ENCODE results near the gene VAPA. TPM values are rescaled to one million over a fixed set of nuclear protein-coding genes. Genes with fewer than 3 reads are reported as not detected.

VAPA gene
- total and polyA plus RNA-seq, 2 of the 4 experiments (the other 2 are of a cell fraction) = 199 to 206 TPM

GRCh38 chr18:9995631-9996030, 81.8 kb downstream of the VAPA start:
- TF ChIP-seq ELK1 (IDR thresholded peaks at IDR 0.05; ENCODE audit: borderline replicate concordance, low read depth, low read length) (no peak), RFX5 (IDR thresholded peaks at IDR 0.05; ENCODE audit: low read depth, low read length) (no peak), RAD21 (IDR thresholded peaks at IDR 0.05; ENCODE audit: low read length) (no peak)
- H4K20me1 ChIP-seq (ENCODE audit: insufficient read depth, low read length) = no peaks in the 10 kb centered on the region
- no peak overlapping the region for H3K4ac ChIP-seq (ENCODE audit: low read depth, low read length)
- H4K8ac ChIP-seq (ENCODE audit: low read depth in 2 of 2, low read length in 2 of 2) = no peak overlapping the region
- H2BK20ac ChIP-seq (ENCODE audit: low read depth, low read length) = no peak overlapping the region
- no peak overlapping the region for H3K56ac ChIP-seq (ENCODE audit: extremely low read depth, insufficient read depth, low read length)
- no TSS peak for BruUV-seq (replicated peaks)
- no CpG with 5 or more reads among the region's 2 CpGs for WGBS, 2 experiments (ENCODE audit: extremely low coverage in 2 of 2, insufficient read length in 1 of 2)
- dilution Hi-C loops (cut with HindIII; ENCODE audit: low sequenced_read_pairs, unreplicated experiment) = loop anchor here (25.0 kb wide), 1 partner anchor 517 kb away; no protein-coding TSS in a partner anchor
- in situ Hi-C loops (cut with MboI; ENCODE audit: low sequenced_read_pairs) = no loop called here
- ChIA-PET CTCF (no interaction called here), POLR2A (ENCODE audit: unreplicated experiment) (no interaction called here)
- no peak overlapping the region; the same call in 1 of the 2 replicates for H2AK5ac ChIP-seq (ENCODE audit: low read depth, low read length)
- no peak overlapping the region for H3K9ac ChIP-seq (ENCODE audit: low read depth, low read length)
- DNase-seq (no peak), ATAC-seq (ENCODE audit: low read depth) (no peak; the same call in 1 of the 2 replicates)
- H3K23ac ChIP-seq (ENCODE audit: low read depth, low read length) = no peak overlapping the region
- H4K5ac ChIP-seq (ENCODE audit: low read depth, low read length) = no peak overlapping the region
- no peak overlapping the region for H3K27ac ChIP-seq (ENCODE audit: insufficient read depth, low read length)
- H3K79me1 ChIP-seq (ENCODE audit: low read depth in 1 of 2, low read length in 2 of 2) = no peaks in the 10 kb centered on the region
- no peaks in the 10 kb centered on the region for H3K36me3 ChIP-seq (ENCODE audit: control insufficient read depth, insufficient read depth, low read length)
- H3K4me3 ChIP-seq (ENCODE audit: insufficient read depth, low read depth, low read length) = no peak overlapping the region
- peaks cover 2% of the 10 kb centered on the region for H3K9me3 ChIP-seq (ENCODE audit: control insufficient read depth, insufficient read depth, low read length)
- 0 out of 2 replicates have a peak, but pooled peaks cover 5% of the 10 kb centered on the region for H3K9me1 ChIP-seq (ENCODE audit: insufficient read depth, low read length)
- no peak overlapping the region; the same call in 1 of the 2 replicates for H4K91ac ChIP-seq (ENCODE audit: insufficient read depth, low read depth, low read length)
- no peak overlapping the region for H2BK5ac ChIP-seq (ENCODE audit: low read depth, low read length, poor library complexity, severe bottlenecking)
- no peak overlapping the region for H2AFZ ChIP-seq (replicated peaks; ENCODE audit: low read length, poor library complexity)
- intact Hi-C loops (cut with micrococcal nuclease) = no loop called here
- H2BK120ac ChIP-seq (ENCODE audit: low read depth, low read length) = peak overlapping the region; percentile 18; the same call in 1 of the 2 replicates
- H3K27me3 ChIP-seq (ENCODE audit: control insufficient read depth, insufficient read depth, low read length) = peaks cover 24% of the 10 kb centered on the region
- H3K4me2 ChIP-seq (ENCODE audit: low read depth, low read length) = no peak overlapping the region
- H3K4me1 ChIP-seq (ENCODE audit: control insufficient read depth, insufficient read depth, low read length) = peaks cover 4% of the 10 kb centered on the region; the same call in 1 of the 2 replicates
- no peak overlapping the region for H3K14ac ChIP-seq (replicated peaks; ENCODE audit: low read depth, low read length)
- no peak overlapping the region for H3K18ac ChIP-seq (ENCODE audit: low read depth, low read length)
- no peak overlapping the region for H2BK15ac ChIP-seq (ENCODE audit: low read depth, low read length)
- H2AK9ac ChIP-seq (replicated peaks; ENCODE audit: low read depth, low read length, poor library complexity) = no peak overlapping the region

All from IMR-90 (cell line).